Erythroblast (primary cell): ENCODE results near the gene IGSF9B.

ENCODE experiments used
- GATA1 ChIP-seq: IDR thresholded peaks from 2 replicates; pipeline ENCODE4 v1.6.1; 2011; ENCODE audit warnings: low read depth, mild to moderate bottlenecking, control low read depth, low read length, moderate library complexity
- POLR2A ChIP-seq: IDR thresholded peaks from 2 replicates; pipeline ENCODE4 v1.6.1; 2011; ENCODE audit warnings: mild to moderate bottlenecking, low read length

DNA sequence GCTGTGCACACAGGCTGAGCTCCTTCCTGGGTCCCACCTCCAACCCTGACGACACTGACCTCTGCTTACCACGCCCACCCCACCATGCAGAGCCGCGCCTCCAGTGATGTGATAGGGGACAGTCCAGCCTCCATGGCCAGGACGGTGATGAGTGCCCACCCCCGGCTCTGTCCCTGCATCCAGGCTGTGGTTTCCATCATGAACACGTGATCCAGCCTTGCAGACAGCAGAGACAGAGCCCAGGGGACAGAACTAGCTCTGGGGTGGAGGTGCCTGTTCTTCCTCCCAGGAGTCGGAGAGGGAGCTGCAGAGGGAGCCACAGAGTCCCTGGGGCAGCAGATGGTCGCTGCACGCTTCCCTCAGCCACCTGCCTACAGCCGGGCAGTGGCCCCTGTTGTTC, 42.6 kb upstream of the IGSF9B start:
- no peak for TF ChIP-seq POLR2A
- no peak for TF ChIP-seq GATA1
